A673 (cell line): ENCODE measurements around the gene DNMBP. TPM values are rescaled to one million over a fixed set of nuclear protein-coding genes. Genes with fewer than 3 reads are reported as not detected.

ENCODE experiments used
- BruUV-seq: library from RNA; stranded (reverse); fragments of 400-500 nt; replicated peaks from 2 replicates; lab custom pipeline; 2021; lab: Mats Ljungman, UMichigan
- CTCF ChIA-PET: fragments of 300-600 bp; sonication (Branson Sonifier 250); formaldehyde crosslinking; loops from one replicate; lab custom pipeline; 2022; ENCODE audit warnings: antibody characterized with exemption; lab: Charles Lee
- POLR2A ChIA-PET: fragments of 300-600 bp; sonication (Branson Sonifier 250); formaldehyde crosslinking; loops from one replicate; lab custom pipeline; 2022; ENCODE audit warnings: antibody characterized with exemption; ENCODE audit not compliant: low non-redundant PET; lab: Charles Lee
- DNase-seq: peaks from one replicate; pipeline ENCODE4 v3.0.0-alpha.2; 2015; ENCODE audit warnings: low spot score
- H3K27ac ChIP-seq: fragments of 200-600 bp; sonication (generic); 2 replicates; pipeline ENCODE4 v1.5.1; 2016; ENCODE audit warnings: mixed run types, low read depth, mild to moderate bottlenecking, mixed read lengths, antibody characterized with exemption, low read length; ENCODE audit not compliant: poor library complexity, severe bottlenecking
- H3K27me3 ChIP-seq: fragments of 200-600 bp; sonication (generic); replicated peaks from 2 replicates; pipeline ENCODE4 v1.6.1; 2017; ENCODE audit warnings: mixed run types, low read depth, mild to moderate bottlenecking, mixed read lengths, antibody characterized with exemption, low read length; ENCODE audit not compliant: insufficient read depth, poor library complexity
- H3K36me3 ChIP-seq: fragments of 200-600 bp; sonication (generic); 2 replicates; pipeline ENCODE4 v1.6.1; 2016; ENCODE audit warnings: mixed run types, mild to moderate bottlenecking, mixed read lengths, antibody characterized with exemption, low read length; ENCODE audit not compliant: insufficient read depth, poor library complexity, severe bottlenecking
- H3K4me1 ChIP-seq: fragments of 200-600 bp; sonication (generic); 2 replicates; pipeline ENCODE4 v1.6.1; 2017; ENCODE audit warnings: mixed run types, mild to moderate bottlenecking, mixed read lengths, antibody characterized with exemption, low read length; ENCODE audit not compliant: insufficient read depth, poor library complexity, severe bottlenecking
- H3K4me3 ChIP-seq: fragments of 200-600 bp; sonication (generic); 2 replicates; pipeline ENCODE4 v1.5.1; 2016; ENCODE audit warnings: low read depth, mixed run types, mild to moderate bottlenecking, mixed read lengths, low read length; ENCODE audit not compliant: poor library complexity, severe bottlenecking
- H3K9me3 ChIP-seq: fragments of 200-600 bp; sonication (generic); 2 replicates; pipeline ENCODE4 v1.6.1; 2016; ENCODE audit warnings: mixed run types, low read depth, mild to moderate bottlenecking, mixed read lengths, antibody characterized with exemption, low read length; ENCODE audit not compliant: poor library complexity, severe bottlenecking
- EZH2 ChIP-seq: fragments of 200-600 bp; sonication (generic); IDR thresholded peaks from 2 replicates; pipeline ENCODE4 v1.6.1; 2017; ENCODE audit warnings: borderline replicate concordance, low read depth, mild to moderate bottlenecking, mixed read lengths, antibody characterized with exemption, low read length; ENCODE audit not compliant: poor library complexity, severe bottlenecking
- intact Hi-C: fragments of 100-400 bp; cut with micrococcal nuclease; formaldehyde crosslinking; loops from one replicate; pipeline ENCODE4 v1.10.0; 2022; ENCODE audit not compliant: unreplicated experiment
- total RNA-seq: library from RNA; stranded (reverse); gene quantifications from 2 replicates; pipeline ENCODE4 v1.2.3, GENCODE V29; 2021
- TF ChIP-seq, protein P1 (sequence below): fragments of 300-800, 200-600 bp; sonication (generic); conservative IDR thresholded peaks from 2 replicates; pipeline ENCODE4 v1.5.1; 2017; ENCODE audit warnings: low read depth, mild to moderate bottlenecking, antibody characterized with exemption, low read length, moderate library complexity, mixed read lengths

The DNMBP gene
- total RNA-seq, 1 experiment from 2014 or later = 28.0 TPM

DNA sequence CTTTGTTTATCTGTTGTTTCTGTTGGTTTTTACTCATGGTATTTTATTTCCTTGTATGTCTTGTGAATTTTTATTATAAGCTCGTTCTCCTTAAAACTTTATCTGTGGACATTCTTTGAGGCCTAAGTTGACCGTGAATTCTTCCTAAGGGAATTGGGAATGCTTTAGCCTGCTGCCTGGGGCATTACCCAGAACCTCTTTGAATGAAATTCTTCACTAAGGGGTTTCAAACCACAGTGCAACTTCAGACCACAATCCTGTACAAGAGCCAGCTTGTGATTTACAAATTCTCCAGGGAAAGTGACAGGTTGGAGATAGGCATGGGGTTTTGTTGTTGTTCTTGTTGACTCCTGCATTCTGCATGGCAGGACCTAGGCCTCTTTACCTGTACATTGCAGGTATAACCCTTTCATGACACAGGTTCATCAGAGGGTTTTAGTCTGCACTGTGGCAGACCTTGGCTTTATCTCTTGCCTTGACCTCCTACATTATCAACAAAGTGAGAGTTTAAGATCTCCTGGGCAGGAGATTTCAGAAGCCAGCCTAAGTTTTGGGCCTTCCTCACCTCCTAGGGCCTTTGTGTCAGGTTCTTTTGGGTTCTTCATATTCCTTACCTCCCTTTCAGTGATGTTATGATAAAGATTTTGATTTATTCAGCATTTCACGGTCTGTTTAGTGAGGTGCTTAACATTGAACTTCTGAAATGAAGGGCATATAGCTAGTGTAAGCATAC is 157.1 kb downstream of the DNMBP start:
- H3K36me3 ChIP-seq = no peaks in the 10 kb centered on the region
- peaks cover 18% of the 10 kb centered on the region for H3K4me1 ChIP-seq
- H3K4me3 ChIP-seq = no peak overlapping the region
- TF ChIP-seq, protein P1, sequence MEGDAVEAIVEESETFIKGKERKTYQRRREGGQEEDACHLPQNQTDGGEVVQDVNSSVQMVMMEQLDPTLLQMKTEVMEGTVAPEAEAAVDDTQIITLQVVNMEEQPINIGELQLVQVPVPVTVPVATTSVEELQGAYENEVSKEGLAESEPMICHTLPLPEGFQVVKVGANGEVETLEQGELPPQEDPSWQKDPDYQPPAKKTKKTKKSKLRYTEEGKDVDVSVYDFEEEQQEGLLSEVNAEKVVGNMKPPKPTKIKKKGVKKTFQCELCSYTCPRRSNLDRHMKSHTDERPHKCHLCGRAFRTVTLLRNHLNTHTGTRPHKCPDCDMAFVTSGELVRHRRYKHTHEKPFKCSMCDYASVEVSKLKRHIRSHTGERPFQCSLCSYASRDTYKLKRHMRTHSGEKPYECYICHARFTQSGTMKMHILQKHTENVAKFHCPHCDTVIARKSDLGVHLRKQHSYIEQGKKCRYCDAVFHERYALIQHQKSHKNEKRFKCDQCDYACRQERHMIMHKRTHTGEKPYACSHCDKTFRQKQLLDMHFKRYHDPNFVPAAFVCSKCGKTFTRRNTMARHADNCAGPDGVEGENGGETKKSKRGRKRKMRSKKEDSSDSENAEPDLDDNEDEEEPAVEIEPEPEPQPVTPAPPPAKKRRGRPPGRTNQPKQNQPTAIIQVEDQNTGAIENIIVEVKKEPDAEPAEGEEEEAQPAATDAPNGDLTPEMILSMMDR = no peak
- no peak for TF ChIP-seq EZH2
- H3K9me3 ChIP-seq = no peaks in the 10 kb centered on the region
- CTCF ChIA-PET = interaction anchor here (0.5 kb wide), 1 partner anchor 112 kb away, joined by 3 read pairs; no protein-coding TSS in a partner anchor
- intact Hi-C loops = loop anchor here (10.0 kb wide), 1 partner anchor 492 kb away; the partner anchor contains the start of gene SCD
- H3K27me3 ChIP-seq = no peaks in the 10 kb centered on the region
- BruUV-seq = no TSS peak
- no peak for DNase-seq
- POLR2A ChIA-PET = interaction anchor here (0.6 kb wide), 1 partner anchor 61 kb away, joined by 8 read pairs; no protein-coding TSS in a partner anchor
- no peak overlapping the region for H3K27ac ChIP-seq

DNA sequence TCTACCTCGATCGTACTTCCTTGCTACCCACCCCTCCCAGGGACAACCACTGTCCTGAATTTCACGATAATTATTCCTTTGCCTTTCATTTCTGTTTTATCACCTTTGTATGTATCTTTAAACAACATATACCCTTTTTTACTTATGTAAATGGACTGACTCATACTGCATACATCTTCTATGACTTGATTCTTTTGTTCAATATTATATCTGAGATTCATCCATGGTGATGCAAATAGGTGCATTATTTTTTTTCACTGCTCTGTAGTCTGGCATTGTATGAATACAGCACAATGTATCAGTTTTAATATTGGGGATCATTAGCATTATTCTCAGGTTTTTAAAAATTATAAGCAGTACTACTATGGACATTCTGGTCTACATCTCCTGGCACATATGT is 157.9 kb downstream of the DNMBP start:
- Histone ChIP-seq H3K4me3 (no peak overlapping the region), H3K36me3 (no peaks in the 10 kb centered on the region), H3K27ac (no peak overlapping the region), H3K27me3 (no peaks in the 10 kb centered on the region), H3K9me3 (no peaks in the 10 kb centered on the region), H3K4me1 (peaks cover 18% of the 10 kb centered on the region)
- ChIA-PET CTCF (no interaction called here), POLR2A (no interaction called here)
- no TSS peak for BruUV-seq
- intact Hi-C loops = loop anchor here (10.0 kb wide), 1 partner anchor 493 kb away; the partner anchor contains the start of gene SCD
- no peak for DNase-seq
- TF ChIP-seq, protein P1 = no peak
- TF ChIP-seq EZH2 = no peak

DNA sequence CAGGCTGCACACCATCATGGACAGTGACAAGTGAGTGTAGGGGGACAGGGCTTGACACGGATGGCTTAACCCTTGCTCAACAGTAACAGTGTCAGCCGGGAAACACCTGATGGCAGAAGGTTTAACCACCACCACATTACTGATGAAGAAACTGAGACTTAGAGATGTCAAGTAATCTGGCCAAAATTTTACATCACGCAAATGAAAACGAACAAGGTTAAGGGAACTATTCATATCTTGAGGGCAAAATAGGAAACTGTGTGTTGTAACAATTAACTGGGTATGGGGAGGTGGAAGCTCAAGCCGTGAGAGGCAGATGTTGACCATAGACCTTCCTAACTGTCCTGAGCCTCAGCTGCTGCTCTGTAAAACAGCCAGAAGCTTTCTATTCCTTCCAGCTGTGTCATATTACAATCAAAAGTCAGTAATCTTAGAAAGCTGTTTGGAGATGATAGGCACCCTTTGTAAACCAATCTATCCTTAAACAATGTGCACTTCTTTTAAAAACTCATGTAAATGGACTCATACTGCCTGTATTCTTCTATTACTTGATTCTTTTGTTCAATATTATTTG is 158.9 kb downstream of the DNMBP start:
- TF ChIP-seq, protein P1 = no peak
- Histone ChIP-seq H3K27me3 (no peaks in the 10 kb centered on the region), H3K4me1 (peaks cover 23% of the 10 kb centered on the region), H3K36me3 (no peaks in the 10 kb centered on the region), H3K4me3 (no peak overlapping the region), H3K27ac (peak overlapping the region; percentile 47), H3K9me3 (no peaks in the 10 kb centered on the region)
- no TSS peak for BruUV-seq
- POLR2A ChIA-PET = no interaction called here
- intact Hi-C loops = loop anchor here (10.0 kb wide), 1 partner anchor 494 kb away; the partner anchor contains the start of gene SCD
- DNase-seq = no peak
- CTCF ChIA-PET = interaction anchor here (0.9 kb wide), 1 partner anchor 195 kb away, joined by 4 read pairs; no protein-coding TSS in a partner anchor
